Urinary bladder (tissue), 4 donors: ENCODE measurements around the gene PORCN. TPM values are rescaled to one million over a fixed set of nuclear protein-coding genes. Genes with fewer than 3 reads are reported as not detected.
"Not testable (repeated sequence)": the region's sequence is repeated elsewhere in the genome, so short reads cannot be mapped to it uniquely, and the experiment has no call there.

Experiments used
- DNase-seq: peaks from one replicate; pipeline ENCODE4 v3.0.0-alpha.2; 2015; ENCODE audit errors: extremely low spot score
- H3K27ac ChIP-seq: one replicate; pipeline ENCODE4 v1.5.1; 2013; ENCODE audit warnings: low read depth, mild to moderate bottlenecking, moderate library complexity
- H3K36me3 ChIP-seq: one replicate; pipeline ENCODE4 v1.6.1; 2013; ENCODE audit warnings: mild to moderate bottlenecking, moderate library complexity; ENCODE audit not compliant: insufficient read depth
- H3K4me1 ChIP-seq: one replicate; pipeline ENCODE4 v1.6.1; 2013; ENCODE audit warnings: mild to moderate bottlenecking, moderate library complexity; ENCODE audit not compliant: insufficient read depth
- H3K4me3 ChIP-seq: one replicate; pipeline ENCODE4 v1.5.1; 2013; ENCODE audit warnings: low read depth, low read length
- WGBS: extraction: QIAGEN DNeasy Blood & Tissue Kit; methylation state at CpG from one replicate; pipeline ENCODE4 v1.1.7; 2013; 5-methylcytosine and 5-hydroxymethylcytosine counted together
- polyA plus RNA-seq: library from polyadenylated mRNA; stranded (reverse); fragments of 200-250 nt; gene quantifications from one replicate; pipeline ENCODE4 v1.2.3, GENCODE V29; 2013
- total RNA-seq: library from RNA; depleted of rRNA; stranded (reverse); fragments of >200 nt; gene quantifications from one replicate; pipeline ENCODE4 v1.2.3, GENCODE V29; 2014
- donor health status: healthy with polysubstance abuse.
- donor health status: healthy.

PORCN gene
- total and polyA plus RNA-seq, 2 donors, result 2.7 to 19.0 TPM

GRCh38 chrX:48522291-48522690 lies 13.5 kb downstream of the PORCN start:
- no peak overlapping the region for H3K27ac ChIP-seq
- DNase-seq, result no peak
- no peaks in the 10 kb centered on the region for H3K36me3 ChIP-seq
- no peaks in the 10 kb centered on the region for H3K4me1 ChIP-seq
- peak overlapping the region; percentile 63 for H3K4me3 ChIP-seq
- 6% methylated on average over 10 of the region's 10 CpGs for WGBS

DNA sequence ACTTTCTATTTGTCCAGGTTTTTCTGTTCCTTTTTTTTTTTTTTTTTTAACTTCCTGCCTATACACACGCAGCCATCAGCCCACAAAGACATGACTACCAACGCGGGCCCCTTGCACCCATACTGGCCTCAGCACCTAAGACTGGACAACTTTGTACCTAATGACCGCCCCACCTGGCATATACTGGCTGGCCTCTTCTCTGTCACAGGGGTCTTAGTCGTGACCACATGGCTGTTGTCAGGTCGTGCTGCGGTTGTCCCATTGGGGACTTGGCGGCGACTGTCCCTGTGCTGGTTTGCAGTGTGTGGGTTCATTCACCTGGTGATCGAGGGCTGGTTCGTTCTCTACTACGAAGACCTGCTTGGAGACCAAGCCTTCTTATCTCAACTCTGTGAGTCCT lies 14.9 kb downstream of the PORCN start:
- no peak overlapping the region for H3K27ac ChIP-seq
- no peak for DNase-seq
- no peak overlapping the region for H3K4me3 ChIP-seq
- peaks cover 2% of the 10 kb centered on the region for H3K36me3 ChIP-seq
- 94% methylated on average over 12 of the region's 12 CpGs for WGBS
- no peaks in the 10 kb centered on the region for H3K4me1 ChIP-seq

DNA sequence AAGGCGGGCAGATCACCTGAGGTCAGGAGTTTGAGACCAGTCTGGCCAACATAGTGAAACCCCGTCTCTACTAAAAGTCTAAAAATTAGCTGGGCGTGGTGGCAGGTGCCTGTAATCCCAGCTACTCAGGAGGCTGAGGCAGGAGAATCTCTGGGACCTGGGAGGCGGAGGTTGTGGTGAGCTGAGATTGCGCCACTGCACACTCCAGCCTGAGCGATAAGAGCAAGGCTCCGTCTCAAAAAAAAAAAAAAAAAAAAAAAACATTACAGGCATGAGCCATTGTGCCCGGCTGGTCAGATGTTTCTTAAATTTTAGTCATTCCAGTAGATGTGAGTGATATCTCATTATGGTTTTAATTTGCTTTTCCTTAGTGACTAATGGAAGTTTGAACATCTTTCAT lies 17.1 kb downstream of the PORCN start:
- H3K4me1 ChIP-seq, H3K4me3 ChIP-seq, H3K27ac ChIP-seq, H3K36me3 ChIP-seq, DNase-seq: not testable (repeated sequence)
- 88% methylated on average over 8 of the region's 8 CpGs for WGBS

DNA sequence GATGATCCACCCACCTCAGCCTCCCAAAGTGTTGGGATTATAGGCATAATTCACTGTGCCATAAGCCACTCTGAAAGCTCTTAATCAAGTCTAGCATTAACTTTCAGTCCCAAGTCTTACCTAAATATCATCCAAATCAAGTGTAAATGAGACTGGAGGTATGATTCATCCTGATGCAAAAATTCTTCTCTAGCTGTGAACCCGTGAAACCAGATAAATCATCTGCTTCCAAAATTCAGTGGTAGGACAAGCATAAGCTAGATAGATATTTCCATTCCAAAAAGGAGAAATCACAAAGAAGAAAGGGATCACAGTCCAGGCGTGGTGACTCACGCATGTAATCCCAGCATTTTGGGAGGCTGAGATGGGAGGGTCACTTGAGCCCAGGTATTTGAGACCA lies 21.9 kb downstream of the PORCN start:
- H3K27ac ChIP-seq, result no peak overlapping the region
- H3K4me1 ChIP-seq, result no peaks in the 10 kb centered on the region
- peaks cover 2% of the 10 kb centered on the region for H3K36me3 ChIP-seq
- 83% methylated on average over 3 of the region's 3 CpGs for WGBS
- no peak for DNase-seq
- no peak overlapping the region for H3K4me3 ChIP-seq

DNA sequence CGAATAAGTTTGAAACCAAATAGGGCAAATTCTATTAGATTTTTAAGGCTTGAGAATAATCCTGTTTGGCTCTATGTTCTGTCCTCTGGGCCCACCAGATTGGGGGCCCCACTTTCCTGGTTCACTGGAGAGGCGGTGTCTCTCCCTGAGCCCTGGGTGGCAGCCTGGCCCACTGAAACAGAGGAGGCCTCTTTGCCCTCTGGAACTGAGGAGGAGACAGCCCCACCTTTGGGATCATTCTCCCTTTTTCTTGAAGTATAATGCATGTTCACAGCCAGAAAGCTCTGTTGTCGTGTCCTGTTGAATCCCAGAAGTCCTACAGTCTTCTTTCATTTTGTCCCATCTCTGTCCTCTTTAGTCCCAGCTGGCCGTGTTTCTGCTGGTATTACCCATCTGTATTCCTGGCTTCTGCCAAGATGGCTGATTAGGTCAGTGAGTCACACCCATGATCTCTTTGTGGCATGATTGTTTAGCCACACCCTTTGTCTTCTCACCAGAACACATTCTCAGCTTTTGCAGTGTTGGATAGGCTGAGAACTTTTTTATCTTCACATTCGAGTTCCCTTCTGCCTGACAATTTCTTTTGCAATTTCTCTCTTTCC lies 22.7 kb downstream of the PORCN start:
- Histone ChIP-seq H3K4me3 (no peak overlapping the region), H3K4me1 (no peaks in the 10 kb centered on the region), H3K27ac (peak overlapping the region; percentile 39), H3K36me3 (peaks cover 2% of the 10 kb centered on the region)
- 65% methylated on average over 5 of the region's 5 CpGs for WGBS
- no peak for DNase-seq

- no peak overlapping the region for H3K27ac ChIP-seq
- peaks cover 2% of the 10 kb centered on the region for H3K36me3 ChIP-seq
- no peak for DNase-seq
- no peaks in the 10 kb centered on the region for H3K4me1 ChIP-seq
- WGBS, result 79% methylated on average over 1 of the region's 1 CpG
- no peak overlapping the region for H3K4me3 ChIP-seq
These were observed 23.4 kb downstream of the PORCN start for GRCh38 chrX:48532161-48532560.

- no peak for DNase-seq
- no peak overlapping the region for H3K27ac ChIP-seq
- H3K4me3 ChIP-seq, result no peak overlapping the region
- H3K4me1 ChIP-seq, result no peaks in the 10 kb centered on the region
- peaks cover 2% of the 10 kb centered on the region for H3K36me3 ChIP-seq
- 96% methylated on average over 3 of the region's 3 CpGs for WGBS
These were observed 24.4 kb downstream of the PORCN start for GRCh38 chrX:48533165-48533564.

DNA sequence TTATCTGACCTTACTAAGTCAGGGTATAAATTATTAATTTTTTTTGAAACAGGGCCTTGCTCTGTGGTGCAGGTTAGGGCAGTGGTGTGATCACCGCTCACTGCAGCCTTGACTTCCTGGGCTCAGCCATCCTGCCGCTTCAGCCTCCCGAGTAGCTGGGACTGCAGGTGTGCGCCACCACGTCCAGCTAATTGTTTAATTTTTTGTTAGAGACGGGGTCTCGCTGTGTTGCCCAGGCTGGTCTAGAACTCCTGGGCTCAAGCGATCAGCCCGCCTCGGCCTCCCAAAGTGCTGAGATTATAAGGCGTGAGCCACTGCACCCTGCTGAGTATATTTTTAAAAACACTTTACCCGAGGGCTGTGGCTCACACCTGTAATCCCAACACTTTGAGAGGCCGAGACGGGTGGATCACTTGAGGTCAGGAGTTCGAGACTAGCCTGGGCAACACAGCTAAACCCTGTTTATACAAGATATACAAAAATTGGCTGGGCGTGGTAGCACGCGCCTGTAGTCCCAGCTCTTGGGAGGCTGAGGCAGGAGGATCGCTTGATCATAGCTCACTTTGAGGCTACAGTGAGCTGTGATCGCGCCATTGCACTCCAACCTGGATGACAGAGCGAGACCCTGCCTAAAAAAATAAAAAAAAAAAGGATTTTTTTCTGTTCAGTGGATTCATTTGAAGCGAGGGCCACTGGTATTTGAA lies 30.0 kb downstream of the PORCN start:
- H3K4me3 ChIP-seq, result no peak overlapping the region
- no peak for DNase-seq
- H3K27ac ChIP-seq, result peak overlapping the region; percentile 18
- no peaks in the 10 kb centered on the region for H3K36me3 ChIP-seq
- 75% methylated on average over 23 of the region's 23 CpGs for WGBS
- no peaks in the 10 kb centered on the region for H3K4me1 ChIP-seq

DNA sequence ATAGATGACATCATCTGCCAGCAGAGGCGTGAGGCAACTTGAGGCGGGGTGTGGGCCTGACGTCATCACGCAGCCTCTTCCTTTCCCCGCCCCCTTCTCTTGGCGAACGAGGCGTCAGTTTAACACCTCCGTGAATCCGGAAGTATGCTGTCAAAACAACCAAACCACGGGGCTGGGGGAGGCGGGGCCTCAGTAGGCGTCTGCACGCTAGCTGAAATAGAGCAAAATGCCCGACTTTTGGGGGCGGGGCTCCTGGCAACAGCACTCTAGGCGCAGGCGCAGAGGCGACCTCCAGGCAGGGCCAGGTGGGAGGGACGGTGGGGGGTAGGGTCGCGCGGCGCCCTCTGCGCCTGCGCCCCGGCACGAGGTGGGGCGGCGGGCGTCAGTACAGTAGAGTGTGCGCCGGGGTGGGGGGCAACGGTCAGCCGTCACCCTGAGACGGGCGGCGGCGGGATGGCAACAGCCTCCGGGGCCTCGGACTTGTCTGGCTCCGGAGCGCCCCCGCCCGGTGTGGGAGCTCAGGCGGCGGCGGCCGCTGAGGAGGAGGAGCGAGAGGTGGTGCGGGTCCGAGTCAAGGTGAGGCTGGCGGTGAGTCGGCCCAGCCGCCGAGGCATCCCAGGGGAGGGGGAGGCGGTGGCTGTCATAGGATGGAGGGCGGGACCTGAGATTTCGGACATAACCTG lies 30.7 kb downstream of the PORCN start, which contains the start of gene TBC1D25:
TSS of gene TBC1D25 (plus strand) at position 370 of the 683 bp plus-strand sequence. CDS start at position 454, 84 bp downstream.
- Histone ChIP-seq H3K4me1 (no peaks in the 10 kb centered on the region), H3K36me3 (no peaks in the 10 kb centered on the region), H3K27ac (peak within 1 kb of the TSS; percentile 85), H3K4me3 (peak within 1 kb of the TSS; percentile 60)
- peak; percentile 90 for DNase-seq
- WGBS, result under 1% methylated on average over 59 of the region's 59 CpGs

GRCh38 chrX:48540028-48540375 lies 31.2 kb downstream of the PORCN start:
- DNase-seq, result no peak
- no peaks in the 10 kb centered on the region for H3K36me3 ChIP-seq
- peak overlapping the region; percentile 60 for H3K4me3 ChIP-seq
- 5% methylated on average over 12 of the region's 12 CpGs for WGBS
- H3K4me1 ChIP-seq, result no peaks in the 10 kb centered on the region
- peak overlapping the region; percentile 85 for H3K27ac ChIP-seq

DNA sequence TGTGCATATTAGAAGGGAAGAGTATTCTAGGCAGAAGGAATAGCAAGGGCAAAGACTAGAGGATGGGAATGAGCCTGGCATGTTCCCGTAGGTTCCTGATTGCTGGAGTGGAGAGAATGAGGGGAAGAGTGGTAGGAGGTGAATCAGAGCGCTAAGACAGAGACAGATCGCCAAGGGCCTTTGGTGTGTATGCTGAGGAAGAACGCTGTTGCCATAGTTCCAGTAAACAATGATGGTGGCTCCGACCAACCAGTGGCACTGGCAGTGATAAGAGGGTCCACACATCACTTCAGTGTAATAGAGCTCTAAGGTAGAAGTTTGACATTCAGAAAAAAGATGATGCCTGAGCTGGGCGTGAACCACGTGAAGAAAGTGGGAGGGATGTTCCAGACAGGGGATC lies 31.7 kb downstream of the PORCN start:
- no peak overlapping the region for H3K27ac ChIP-seq

GRCh38 chrX:48541140-48541814 lies 32.5 kb downstream of the PORCN start:
- Histone ChIP-seq H3K27ac (no peak overlapping the region), H3K4me1 (no peaks in the 10 kb centered on the region), H3K4me3 (no peak overlapping the region), H3K36me3 (no peaks in the 10 kb centered on the region)
- no peak for DNase-seq
- 80% methylated on average over 10 of the region's 10 CpGs for WGBS

More for the DNA sequence above, 31.7 kb downstream of the PORCN start:
- Histone ChIP-seq H3K4me1 (no peaks in the 10 kb centered on the region), H3K4me3 (no peak overlapping the region), H3K36me3 (no peaks in the 10 kb centered on the region)
- WGBS, result 88% methylated on average over 7 of the region's 7 CpGs
- DNase-seq, result no peak

DNA sequence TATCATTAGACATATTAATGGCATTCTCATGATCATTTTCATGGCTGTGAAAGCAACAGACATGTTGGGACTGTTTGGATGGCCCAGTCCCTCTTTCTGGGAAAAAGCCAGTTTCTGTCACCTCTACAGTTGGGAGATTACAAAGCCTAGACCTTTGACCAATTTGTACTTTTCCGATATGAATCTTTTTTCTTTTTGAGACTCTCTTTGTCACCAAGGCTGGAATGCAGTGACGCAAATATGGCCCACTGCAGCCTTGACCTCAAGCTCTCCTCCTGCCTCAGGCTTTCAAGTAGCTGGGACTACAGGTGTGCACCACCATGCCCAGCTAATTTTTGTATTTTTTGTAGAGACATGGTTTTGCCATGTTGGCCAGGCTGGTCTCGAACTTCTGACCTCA lies 40.1 kb downstream of the PORCN start:
- no peaks in the 10 kb centered on the region for H3K4me1 ChIP-seq
- no peak overlapping the region for H3K27ac ChIP-seq
- no peaks in the 10 kb centered on the region for H3K36me3 ChIP-seq
- H3K4me3 ChIP-seq, result no peak overlapping the region
- no peak for DNase-seq
- WGBS, result over 99% methylated on average over 3 of the region's 3 CpGs
